Memory B cell (primary cell): ENCODE measurements around the gene TNFAIP2.

Source experiments
- ATAC-seq: fragments of 150-1000 bp; cut with Tn5 transposase; 2 replicates; pipeline ENCODE4 v1.10.0; 2021; ENCODE audit warnings: low read depth, mild to moderate bottlenecking, moderate library complexity
- DNase-seq, 2 donors: peaks; one replicate each; pipeline ENCODE4 v3.0.0; 2022; ENCODE audit warnings: low spot score in 2 of 2
- H3K27ac Mint-ChIP-seq: one replicate; pipeline ENCODE4 v1.8.0; 2022; ENCODE audit warnings: mild to moderate bottlenecking, moderate library complexity, mixed read lengths
- H3K27me3 Mint-ChIP-seq: one replicate; pipeline ENCODE4 v1.8.0; 2022; ENCODE audit warnings: mixed read lengths
- H3K36me3 Mint-ChIP-seq: one replicate; pipeline ENCODE4 v1.8.0; 2022; ENCODE audit warnings: mild to moderate bottlenecking, mixed read lengths
- H3K4me1 Mint-ChIP-seq: one replicate; pipeline ENCODE4 v1.8.0; 2022; ENCODE audit warnings: mixed read lengths
- H3K4me3 Mint-ChIP-seq: one replicate; pipeline ENCODE4 v1.8.0; 2022; ENCODE audit warnings: mild to moderate bottlenecking, moderate library complexity, mixed read lengths
- H3K9me3 Mint-ChIP-seq: one replicate; pipeline ENCODE4 v1.8.0; 2022; ENCODE audit warnings: mixed read lengths

TNFAIP2 gene

GRCh38 chr14:103089386-103090335 is 33.6 kb upstream of the TNFAIP2 start:
- no peaks in the 10 kb centered on the region for H3K36me3 Mint-ChIP-seq
- no peak overlapping the region for H3K4me3 Mint-ChIP-seq
- DNase-seq (no peak), ATAC-seq (no peak)
- H3K4me1 Mint-ChIP-seq, result peaks cover 3% of the 10 kb centered on the region
- no peak overlapping the region for H3K27ac Mint-ChIP-seq
- H3K9me3 Mint-ChIP-seq, result no peaks in the 10 kb centered on the region
- H3K27me3 Mint-ChIP-seq, result peaks cover 8% of the 10 kb centered on the region

- DNase-seq (no peak), ATAC-seq (no peak)
- Mint-ChIP-seq H3K4me1 (peaks cover 3% of the 10 kb centered on the region), H3K27me3 (peaks cover 7% of the 10 kb centered on the region), H3K27ac (no peak overlapping the region), H3K4me3 (peak overlapping the region; percentile 70), H3K36me3 (no peaks in the 10 kb centered on the region), H3K9me3 (no peaks in the 10 kb centered on the region)
Measured at GRCh38 chr14:103090481-103091020, 32.7 kb upstream of the TNFAIP2 start.

- no peaks in the 10 kb centered on the region for H3K36me3 Mint-ChIP-seq
Measured at GRCh38 chr14:103091041-103091882, 32.0 kb upstream of the TNFAIP2 start.

GRCh38 chr14:103091883-103092222 is 31.4 kb upstream of the TNFAIP2 start:
- DNase-seq (no peak), ATAC-seq (no peak)
- Mint-ChIP-seq H3K27me3 (peaks cover 9% of the 10 kb centered on the region), H3K4me3 (peak overlapping the region; percentile 51), H3K4me1 (peaks cover 6% of the 10 kb centered on the region), H3K9me3 (no peaks in the 10 kb centered on the region), H3K36me3 (no peaks in the 10 kb centered on the region), H3K27ac (no peak overlapping the region)

More at GRCh38 chr14:103091041-103091882, 32.0 kb upstream of the TNFAIP2 start:
- DNase-seq (peak; percentile 69 to 79), ATAC-seq (peak; percentile 91)
- H3K9me3 Mint-ChIP-seq, result no peaks in the 10 kb centered on the region
- peaks cover 3% of the 10 kb centered on the region for H3K4me1 Mint-ChIP-seq
- H3K4me3 Mint-ChIP-seq, result peak overlapping the region; percentile 70
- no peak overlapping the region for H3K27ac Mint-ChIP-seq
- peaks cover 6% of the 10 kb centered on the region for H3K27me3 Mint-ChIP-seq

- DNase-seq, result no peak
- H3K36me3 Mint-ChIP-seq, result no peaks in the 10 kb centered on the region
- H3K4me1 Mint-ChIP-seq, result peaks cover 6% of the 10 kb centered on the region
- ATAC-seq, result no peak
- peaks cover 9% of the 10 kb centered on the region for H3K27me3 Mint-ChIP-seq
- no peaks in the 10 kb centered on the region for H3K9me3 Mint-ChIP-seq
- H3K4me3 Mint-ChIP-seq, result no peak overlapping the region
- no peak overlapping the region for H3K27ac Mint-ChIP-seq
Measured at GRCh38 chr14:103093856-103094405, 29.3 kb upstream of the TNFAIP2 start.

GRCh38 chr14:103094406-103095209 is 28.7 kb upstream of the TNFAIP2 start, which contains the start of gene EXOC3L4:
Gene EXOC3L4 (plus strand): TSS chr14:103094725. CDS start chr14:103100220, 5,495 bp downstream.
- H3K9me3 Mint-ChIP-seq, result no peaks in the 10 kb centered on the region
- no peak for DNase-seq
- H3K4me1 Mint-ChIP-seq, result peaks cover 6% of the 10 kb centered on the region
- ATAC-seq, result no peak
- H3K36me3 Mint-ChIP-seq, result no peaks in the 10 kb centered on the region
- peaks cover 9% of the 10 kb centered on the region for H3K27me3 Mint-ChIP-seq
- H3K4me3 Mint-ChIP-seq, result no peak within 1 kb of the TSS
- H3K27ac Mint-ChIP-seq, result no peak within 1 kb of the TSS

GRCh38 chr14:103095210-103095778 is 28.0 kb upstream of the TNFAIP2 start:
- Mint-ChIP-seq H3K4me3 (no peak overlapping the region), H3K27ac (no peak overlapping the region), H3K9me3 (no peaks in the 10 kb centered on the region), H3K27me3 (peaks cover 9% of the 10 kb centered on the region), H3K36me3 (no peaks in the 10 kb centered on the region), H3K4me1 (peaks cover 10% of the 10 kb centered on the region)
- DNase-seq (no peak), ATAC-seq (no peak)

- H3K27ac Mint-ChIP-seq, result no peak overlapping the region
- no peak overlapping the region for H3K4me3 Mint-ChIP-seq
Measured at GRCh38 chr14:103096387-103096786, 26.9 kb upstream of the TNFAIP2 start.

GRCh38 chr14:103097244-103097993 is 25.8 kb upstream of the TNFAIP2 start:
- DNase-seq, result no peak
- no peak overlapping the region for H3K4me3 Mint-ChIP-seq
- ATAC-seq, result no peak
- H3K36me3 Mint-ChIP-seq, result no peaks in the 10 kb centered on the region
- H3K9me3 Mint-ChIP-seq, result no peaks in the 10 kb centered on the region
- H3K4me1 Mint-ChIP-seq, result peaks cover 13% of the 10 kb centered on the region
- peaks cover 9% of the 10 kb centered on the region for H3K27me3 Mint-ChIP-seq
- H3K27ac Mint-ChIP-seq, result no peak overlapping the region

More at GRCh38 chr14:103096387-103096786, 26.9 kb upstream of the TNFAIP2 start:
- no peaks in the 10 kb centered on the region for H3K36me3 Mint-ChIP-seq
- no peak for ATAC-seq
- peaks cover 9% of the 10 kb centered on the region for H3K27me3 Mint-ChIP-seq
- peaks cover 12% of the 10 kb centered on the region for H3K4me1 Mint-ChIP-seq
- DNase-seq, result no peak
- no peaks in the 10 kb centered on the region for H3K9me3 Mint-ChIP-seq

- ATAC-seq (no peak), DNase-seq (no peak)
- peaks cover 9% of the 10 kb centered on the region for H3K27me3 Mint-ChIP-seq
- no peak overlapping the region for H3K4me3 Mint-ChIP-seq
- H3K27ac Mint-ChIP-seq, result no peak overlapping the region
- H3K4me1 Mint-ChIP-seq, result peaks cover 13% of the 10 kb centered on the region
- no peaks in the 10 kb centered on the region for H3K9me3 Mint-ChIP-seq
- no peaks in the 10 kb centered on the region for H3K36me3 Mint-ChIP-seq
Measured at GRCh38 chr14:103097994-103098957, 25.0 kb upstream of the TNFAIP2 start.

GRCh38 chr14:103099081-103099732 is 24.1 kb upstream of the TNFAIP2 start:
- Mint-ChIP-seq H3K27me3 (peaks cover 11% of the 10 kb centered on the region), H3K4me1 (peaks cover 17% of the 10 kb centered on the region), H3K36me3 (no peaks in the 10 kb centered on the region), H3K9me3 (no peaks in the 10 kb centered on the region), H3K4me3 (no peak overlapping the region), H3K27ac (no peak overlapping the region)
- no peak for DNase-seq
- no peak for ATAC-seq
